Measurements from ENCODE around the gene NLRP7. TPM values are rescaled to one million over a fixed set of nuclear protein-coding genes. Genes with fewer than 3 reads are reported as not detected.

Gene NLRP7
- total and polyA plus RNA-seq, 2 of the 13 experiments (the other 11 are each of a cell fraction or from before 2014, with no cell fraction given) = not detected

DNA sequence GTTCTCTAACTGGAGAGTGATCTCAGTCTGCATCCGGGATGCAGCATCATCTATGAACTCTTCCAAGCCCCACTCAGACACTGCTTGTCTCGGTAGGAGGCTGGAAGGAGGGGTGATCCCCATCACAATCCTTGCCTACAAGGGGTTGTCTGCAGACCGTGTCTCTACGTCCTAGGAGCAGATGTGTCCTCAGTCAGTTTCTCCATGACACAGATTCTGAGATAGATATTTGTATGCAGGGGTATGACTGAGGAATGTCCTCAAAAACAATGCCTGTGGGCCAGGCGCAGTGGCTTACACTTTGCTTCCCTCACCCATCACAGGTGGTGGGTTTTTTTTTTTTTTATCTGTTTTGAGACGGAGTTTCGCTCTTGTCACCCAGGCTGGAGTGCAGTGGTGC is 40.5 kb downstream of the NLRP7 start:
- Histone ChIP-seq H3K79me2 (ENCODE audit: insufficient read depth, low read length) (no peaks in the 10 kb centered on the region), H4K20me1 (ENCODE audit: insufficient read depth, low read length) (no peaks in the 10 kb centered on the region), H2AFZ (ENCODE audit: low read length) (no peak overlapping the region), H3K9me3 (ENCODE audit: low read length) (no peaks in the 10 kb centered on the region), H3K4me2 (ENCODE audit: low read depth, low read length) (no peak overlapping the region), H3K4me1 (ENCODE audit: insufficient read depth, low read length) (no peaks in the 10 kb centered on the region), H3K27me3 (ENCODE audit: control insufficient read depth in 1 of 2, insufficient read depth in 2 of 2, low read length in 2 of 2) (peaks cover 2 to 11% of the 10 kb centered on the region in 2 experiments; a peak in 2 of 5 replicates), H3K27ac (ENCODE audit: extremely low read length, insufficient read depth, low read length) (no peak overlapping the region), H3K9ac (ENCODE audit: insufficient read depth, low read depth, low read length) (no peak overlapping the region), H3K4me3 (replicated peaks in 1 of 3; ENCODE audit: insufficient read depth in 1 of 3, low read depth in 2 of 3, low read length in 3 of 3) (no peak overlapping the region), H3K36me3 (replicated peaks in 1 of 2; ENCODE audit: control insufficient read depth in 1 of 2, insufficient read depth in 2 of 2, low read length in 2 of 2) (no peaks in the 10 kb centered on the region)
- 45% methylated on average over 6 of the region's 7 CpGs for WGBS (ENCODE audit: low lambda C conversion rate)
- intact Hi-C loops (cut with micrococcal nuclease; ENCODE audit: unreplicated experiment) (no loop called here), in situ Hi-C loops (cut with HindIII; ENCODE audit: extremely low pct_ligation_motif_present, low pct_unique_long_range_greater_than_20kb) (no loop called here)
- POLR2A ChIA-PET = no interaction called here
- no peak for DNase-seq (ENCODE audit: low spot score)
- no peak for FAIRE-seq
- TF ChIP-seq ZNF644 (CRISPR knock-in tag; IDR thresholded peaks at IDR 0.05; ENCODE audit: low read depth) = no peak
- TF ChIP-seq, protein P1, sequence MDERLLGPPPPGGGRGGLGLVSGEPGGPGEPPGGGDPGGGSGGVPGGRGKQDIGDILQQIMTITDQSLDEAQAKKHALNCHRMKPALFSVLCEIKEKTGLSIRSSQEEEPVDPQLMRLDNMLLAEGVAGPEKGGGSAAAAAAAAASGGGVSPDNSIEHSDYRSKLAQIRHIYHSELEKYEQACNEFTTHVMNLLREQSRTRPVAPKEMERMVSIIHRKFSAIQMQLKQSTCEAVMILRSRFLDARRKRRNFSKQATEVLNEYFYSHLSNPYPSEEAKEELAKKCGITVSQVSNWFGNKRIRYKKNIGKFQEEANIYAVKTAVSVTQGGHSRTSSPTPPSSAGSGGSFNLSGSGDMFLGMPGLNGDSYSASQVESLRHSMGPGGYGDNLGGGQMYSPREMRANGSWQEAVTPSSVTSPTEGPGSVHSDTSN (CRISPR knock-in tag; IDR thresholded peaks at IDR 0.05) = no peak
- TF ChIP-seq HES4 (CRISPR knock-in tag; IDR thresholded peaks at IDR 0.05; ENCODE audit: borderline replicate concordance) = no peak
- no peak for TF ChIP-seq KMT2A (CRISPR knock-in tag; IDR thresholded peaks at IDR 0.05)
- no peak for TF ChIP-seq ZFP1 (CRISPR knock-in tag; IDR thresholded peaks at IDR 0.05)
- no peak for TF ChIP-seq NR3C1 (CRISPR knock-in tag; IDR thresholded peaks at IDR 0.05)
- no peak for TF ChIP-seq POGZ (CRISPR knock-in tag; IDR thresholded peaks at IDR 0.05)
- no peak for TF ChIP-seq SMAD3 (CRISPR knock-in tag; IDR thresholded peaks at IDR 0.05)
- TF ChIP-seq, protein P2, sequence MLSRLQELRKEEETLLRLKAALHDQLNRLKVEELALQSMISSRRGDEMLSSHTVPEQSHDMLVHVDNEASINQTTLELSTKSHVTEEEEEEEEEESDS (CRISPR knock-in tag; IDR thresholded peaks at IDR 0.05; ENCODE audit: borderline replicate concordance) = no peak
- no peak for TF ChIP-seq MXI1 (IDR thresholded peaks at IDR 0.05; ENCODE audit: borderline replicate concordance, low read depth, low read length)
- no peak for TF ChIP-seq ZNF850 (CRISPR knock-in tag; conservative IDR thresholded peaks at IDR 0.05)
- TF ChIP-seq, protein P3, sequence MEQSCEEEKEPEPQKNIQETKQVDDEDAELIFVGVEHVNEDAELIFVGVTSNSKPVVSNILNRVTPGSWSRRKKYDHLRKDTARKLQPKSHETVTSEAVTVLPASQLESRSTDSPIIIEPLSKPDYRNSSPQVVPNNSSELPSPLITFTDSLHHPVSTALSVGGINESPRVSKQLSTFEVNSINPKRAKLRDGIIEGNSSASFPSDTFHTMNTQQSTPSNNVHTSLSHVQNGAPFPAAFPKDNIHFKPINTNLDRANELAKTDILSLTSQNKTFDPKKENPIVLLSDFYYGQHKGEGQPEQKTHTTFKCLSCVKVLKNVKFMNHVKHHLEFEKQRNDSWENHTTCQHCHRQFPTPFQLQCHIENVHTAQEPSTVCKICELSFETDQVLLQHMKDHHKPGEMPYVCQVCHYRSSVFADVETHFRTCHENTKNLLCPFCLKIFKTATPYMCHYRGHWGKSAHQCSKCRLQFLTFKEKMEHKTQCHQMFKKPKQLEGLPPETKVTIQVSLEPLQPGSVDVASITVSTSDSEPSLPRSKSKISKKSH (CRISPR knock-in tag; IDR thresholded peaks at IDR 0.05; ENCODE audit: borderline replicate concordance) = no peak
- TF ChIP-seq, protein P4, sequence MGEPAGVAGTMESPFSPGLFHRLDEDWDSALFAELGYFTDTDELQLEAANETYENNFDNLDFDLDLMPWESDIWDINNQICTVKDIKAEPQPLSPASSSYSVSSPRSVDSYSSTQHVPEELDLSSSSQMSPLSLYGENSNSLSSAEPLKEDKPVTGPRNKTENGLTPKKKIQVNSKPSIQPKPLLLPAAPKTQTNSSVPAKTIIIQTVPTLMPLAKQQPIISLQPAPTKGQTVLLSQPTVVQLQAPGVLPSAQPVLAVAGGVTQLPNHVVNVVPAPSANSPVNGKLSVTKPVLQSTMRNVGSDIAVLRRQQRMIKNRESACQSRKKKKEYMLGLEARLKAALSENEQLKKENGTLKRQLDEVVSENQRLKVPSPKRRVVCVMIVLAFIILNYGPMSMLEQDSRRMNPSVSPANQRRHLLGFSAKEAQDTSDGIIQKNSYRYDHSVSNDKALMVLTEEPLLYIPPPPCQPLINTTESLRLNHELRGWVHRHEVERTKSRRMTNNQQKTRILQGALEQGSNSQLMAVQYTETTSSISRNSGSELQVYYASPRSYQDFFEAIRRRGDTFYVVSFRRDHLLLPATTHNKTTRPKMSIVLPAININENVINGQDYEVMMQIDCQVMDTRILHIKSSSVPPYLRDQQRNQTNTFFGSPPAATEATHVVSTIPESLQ (CRISPR knock-in tag; conservative IDR thresholded peaks at IDR 0.05) = no peak
- TF ChIP-seq ERF (CRISPR knock-in tag; IDR thresholded peaks at IDR 0.05) = no peak
- TF ChIP-seq SOX5 (CRISPR knock-in tag; IDR thresholded peaks at IDR 0.05; ENCODE audit: borderline replicate concordance) = no peak
- no peak for TF ChIP-seq ZMYM4 (CRISPR knock-in tag; IDR thresholded peaks at IDR 0.05)
- TF ChIP-seq EED (CRISPR knock-in tag; IDR thresholded peaks at IDR 0.05) = no peak
- no TSS peak for BruUV-seq (replicated peaks)
- CTCF ChIA-PET (ENCODE audit: low intra/inter-chr PET ratio, low total read pairs) = no interaction called here
- ATAC-seq = no peak
